Measurements from ENCODE around the gene MED15.

DNA sequence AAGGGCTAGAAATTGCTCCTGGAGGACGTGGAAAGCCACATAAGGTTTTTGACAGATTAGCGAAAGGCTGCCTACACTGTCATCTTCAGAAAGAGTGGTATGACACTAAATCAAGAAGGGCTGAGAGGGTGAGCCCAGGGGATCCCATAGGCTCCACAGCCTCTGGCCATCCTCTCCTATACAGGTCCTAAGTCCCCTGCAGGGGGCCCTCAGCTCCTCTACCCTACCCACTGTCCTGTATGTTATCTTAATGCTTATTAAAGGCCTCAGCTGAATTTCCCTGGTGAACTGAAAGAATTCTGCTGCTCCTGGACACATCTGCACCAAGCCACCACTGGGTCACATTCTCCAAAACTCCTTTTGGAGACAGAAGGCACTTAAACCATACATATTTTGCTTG, 19.7 kb upstream of the MED15 start:
- TF ChIP-seq, protein P1, sequence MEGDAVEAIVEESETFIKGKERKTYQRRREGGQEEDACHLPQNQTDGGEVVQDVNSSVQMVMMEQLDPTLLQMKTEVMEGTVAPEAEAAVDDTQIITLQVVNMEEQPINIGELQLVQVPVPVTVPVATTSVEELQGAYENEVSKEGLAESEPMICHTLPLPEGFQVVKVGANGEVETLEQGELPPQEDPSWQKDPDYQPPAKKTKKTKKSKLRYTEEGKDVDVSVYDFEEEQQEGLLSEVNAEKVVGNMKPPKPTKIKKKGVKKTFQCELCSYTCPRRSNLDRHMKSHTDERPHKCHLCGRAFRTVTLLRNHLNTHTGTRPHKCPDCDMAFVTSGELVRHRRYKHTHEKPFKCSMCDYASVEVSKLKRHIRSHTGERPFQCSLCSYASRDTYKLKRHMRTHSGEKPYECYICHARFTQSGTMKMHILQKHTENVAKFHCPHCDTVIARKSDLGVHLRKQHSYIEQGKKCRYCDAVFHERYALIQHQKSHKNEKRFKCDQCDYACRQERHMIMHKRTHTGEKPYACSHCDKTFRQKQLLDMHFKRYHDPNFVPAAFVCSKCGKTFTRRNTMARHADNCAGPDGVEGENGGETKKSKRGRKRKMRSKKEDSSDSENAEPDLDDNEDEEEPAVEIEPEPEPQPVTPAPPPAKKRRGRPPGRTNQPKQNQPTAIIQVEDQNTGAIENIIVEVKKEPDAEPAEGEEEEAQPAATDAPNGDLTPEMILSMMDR (IDR thresholded peaks at IDR 0.05): no peak
- TF ChIP-seq POLR2A (IDR thresholded peaks at IDR 0.05) (no peak), POLR2AphosphoS5 (IDR thresholded peaks at IDR 0.05) (no peak)
